Urinary bladder (tissue), 4 donors: Measurements from ENCODE around the gene GTF2F2. TPM values are rescaled to one million over a fixed set of nuclear protein-coding genes. Genes with fewer than 3 reads are reported as not detected.

ENCODE experiments used
- DNase-seq: peaks from one replicate; pipeline ENCODE4 v3.0.0-alpha.2; 2015; ENCODE audit errors: extremely low spot score
- H3K27ac ChIP-seq: one replicate; pipeline ENCODE4 v1.5.1; 2013; ENCODE audit warnings: low read depth, mild to moderate bottlenecking, moderate library complexity
- H3K36me3 ChIP-seq: one replicate; pipeline ENCODE4 v1.6.1; 2013; ENCODE audit warnings: mild to moderate bottlenecking, moderate library complexity; ENCODE audit not compliant: insufficient read depth
- H3K4me1 ChIP-seq: one replicate; pipeline ENCODE4 v1.6.1; 2013; ENCODE audit warnings: mild to moderate bottlenecking, moderate library complexity; ENCODE audit not compliant: insufficient read depth
- H3K4me3 ChIP-seq: one replicate; pipeline ENCODE4 v1.5.1; 2013; ENCODE audit warnings: low read depth, low read length
- WGBS: extraction: QIAGEN DNeasy Blood & Tissue Kit; methylation state at CpG from one replicate; pipeline ENCODE4 v1.1.7; 2013; 5-methylcytosine and 5-hydroxymethylcytosine counted together
- polyA plus RNA-seq: library from polyadenylated mRNA; stranded (reverse); fragments of 200-250 nt; gene quantifications from one replicate; pipeline ENCODE4 v1.2.3, GENCODE V29; 2013
- small RNA-seq: library from RNA; depleted of rRNA; stranded (forward); fragments of <200 nt; gene quantifications from one replicate; pipeline ENCODE3, GENCODE V24; 2014
- total RNA-seq: library from RNA; depleted of rRNA; stranded (reverse); fragments of >200 nt; gene quantifications from one replicate; pipeline ENCODE4 v1.2.3, GENCODE V29; 2014
- donor health status: healthy with polysubstance abuse.
- donor health status: healthy.

The GTF2F2 gene
- total and polyA plus RNA-seq, 2 donors = 21.3 to 30.7 TPM

GRCh38 chr13:45331123-45331619, 210.9 kb downstream of the GTF2F2 start:
- 75% methylated on average over 1 of the region's 1 CpG for WGBS
- no peak overlapping the region for H3K27ac ChIP-seq
- H3K4me3 ChIP-seq = no peak overlapping the region
- peaks cover 3% of the 10 kb centered on the region for H3K36me3 ChIP-seq
- no peak for DNase-seq
- H3K4me1 ChIP-seq = no peaks in the 10 kb centered on the region

DNA sequence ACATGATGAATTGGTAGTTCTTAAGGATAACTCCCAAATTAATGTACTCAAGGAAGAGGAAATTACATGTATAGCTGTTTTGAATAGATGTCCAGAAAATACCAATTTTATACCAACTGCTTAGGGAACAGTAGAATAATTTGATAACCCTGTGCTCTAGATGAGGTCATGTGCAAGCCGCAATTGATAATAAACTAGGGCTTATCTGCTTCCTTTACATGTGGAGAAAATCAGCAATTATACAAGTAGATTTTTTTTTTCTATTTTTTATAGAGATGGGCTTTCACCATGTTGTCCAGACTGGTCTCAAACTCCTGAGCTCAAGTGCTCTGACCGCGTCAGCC, 211.4 kb downstream of the GTF2F2 start:
- Histone ChIP-seq H3K27ac (no peak overlapping the region), H3K4me1 (no peaks in the 10 kb centered on the region), H3K4me3 (no peak overlapping the region), H3K36me3 (peaks cover 6% of the 10 kb centered on the region)
- DNase-seq = no peak
- WGBS = 57% methylated on average over 3 of the region's 3 CpGs

DNA sequence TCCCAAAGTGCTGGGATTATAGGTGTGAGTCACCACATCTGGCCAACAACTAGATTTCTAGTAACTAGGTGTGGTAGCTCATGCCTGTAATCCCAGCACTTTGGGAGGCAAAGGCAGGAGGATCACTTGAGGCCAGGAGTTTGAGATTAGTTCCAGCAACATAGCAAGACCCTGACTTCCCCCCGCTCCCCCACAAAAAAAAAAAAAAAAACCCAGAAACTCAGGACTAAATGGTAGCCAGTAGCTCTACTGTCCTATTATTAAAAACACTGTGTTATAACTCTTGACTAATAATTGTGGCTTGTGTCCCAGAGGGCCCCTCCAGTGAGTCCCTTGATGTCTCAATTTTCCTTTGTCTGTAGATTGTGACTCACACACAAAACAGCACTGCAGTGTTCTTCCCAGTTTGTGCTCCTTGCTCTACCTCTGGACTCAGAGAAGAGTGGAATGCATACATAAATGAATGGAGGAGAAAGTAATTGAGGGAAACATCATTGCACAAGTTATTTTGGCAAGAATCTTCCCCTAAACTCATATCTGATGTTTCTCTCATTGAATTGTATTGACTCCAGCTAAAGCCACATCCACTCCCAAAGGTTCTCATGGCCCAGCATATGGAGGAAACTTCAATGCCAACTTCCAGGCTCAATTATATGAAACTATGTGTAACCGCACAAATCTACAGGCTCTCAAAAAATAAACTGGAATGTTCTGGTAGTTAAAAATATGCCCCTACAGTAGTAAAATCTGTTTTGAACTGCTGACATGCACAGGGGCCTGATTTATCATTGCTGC, 211.9 kb downstream of the GTF2F2 start:
- H3K27ac ChIP-seq = no peak overlapping the region
- DNase-seq = no peak
- H3K4me3 ChIP-seq = no peak overlapping the region
- H3K36me3 ChIP-seq = peaks cover 6% of the 10 kb centered on the region
- 85% methylated on average over 2 of the region's 2 CpGs for WGBS
- H3K4me1 ChIP-seq = no peaks in the 10 kb centered on the region

- Histone ChIP-seq H3K4me1 (no peaks in the 10 kb centered on the region), H3K4me3 (no peak overlapping the region), H3K36me3 (peaks cover 6% of the 10 kb centered on the region), H3K27ac (no peak overlapping the region)
- no peak for DNase-seq
- 91% methylated on average over 3 of the region's 3 CpGs for WGBS
Observed at GRCh38 chr13:45332831-45333219, 212.5 kb downstream of the GTF2F2 start.

- Histone ChIP-seq H3K4me3 (no peak overlapping the region), H3K4me1 (no peaks in the 10 kb centered on the region), H3K36me3 (peaks cover 6% of the 10 kb centered on the region), H3K27ac (no peak overlapping the region)
- no peak for DNase-seq
- WGBS = 83% methylated on average over 3 of the region's 3 CpGs
Observed at GRCh38 chr13:45333251-45333976, 213.1 kb downstream of the GTF2F2 start.

Small RNA genes lying within 50 kb of the gene (small RNA-seq; reads per million reads assigned to genes)
- not detected for gene AL138693.1
- gene AL138963.2 = not detected

Other genes with a start within 250 kb of the GTF2F2 start
- 8.8 TPM for gene NUFIP1, start 131.0 kb upstream of the GTF2F2 start, total RNA-seq
- 3.5 TPM for gene NUFIP1, start 131.0 kb upstream of the GTF2F2 start, polyA plus RNA-seq
- gene GPALPP1, start 131.0 kb upstream of the GTF2F2 start, total RNA-seq = 46.8 TPM
- 19.1 TPM for gene GPALPP1, start 131.0 kb upstream of the GTF2F2 start, polyA plus RNA-seq
- 0.26 TPM for gene KCTD4, start 80.5 kb downstream of the GTF2F2 start, total RNA-seq
- 0.04 TPM for gene KCTD4, start 80.5 kb downstream of the GTF2F2 start, polyA plus RNA-seq
- gene TPT1, start 220.7 kb downstream of the GTF2F2 start, total RNA-seq = 4,976 TPM
- 5,644 TPM for gene TPT1, start 220.7 kb downstream of the GTF2F2 start, polyA plus RNA-seq